Endothelial cell of umbilical vein (primary cell): ENCODE results near the gene PAAF1. TPM values are rescaled to one million over a fixed set of nuclear protein-coding genes. Genes with fewer than 3 reads are reported as not detected.

Experiments used
- BruUV-seq: library from RNA; stranded (reverse); fragments of 400-500 nt; replicated peaks from 2 replicates; lab custom pipeline; 2021; lab: Mats Ljungman, UMichigan
- CTCF ChIA-PET: fragments of 300-600, 350-600 bp; sonication (Branson Sonifier 250); formaldehyde crosslinking; loops from one replicate; lab custom pipeline; 2021; ENCODE audit warnings: antibody characterized with exemption, inconsistent platforms; lab: Charles Lee
- POLR2A ChIA-PET: fragments of 300-600, 350-600 bp; sonication (Branson Sonifier 250); formaldehyde crosslinking; loops from one replicate; lab custom pipeline; 2021; ENCODE audit warnings: antibody characterized with exemption, inconsistent platforms; lab: Charles Lee
- DNase-seq: peaks from one replicate; pipeline ENCODE4 v3.0.0-alpha.2; 2011; ENCODE audit warnings: low read depth, low spot score
- FAIRE-seq: peaks from 2 replicates; lab custom pipeline; 2011; peaks lifted over from hg19 to GRCh38; lab: Jason Lieb, UNC
- H2AFZ ChIP-seq: 2 replicates; pipeline ENCODE4 v1.6.0; 2012; ENCODE audit warnings: low read depth, low read length, control low read depth, inconsistent platforms
- H3K27ac ChIP-seq: 2 replicates; pipeline ENCODE4 v1.5.1; 2011; ENCODE audit warnings: low read depth, mild to moderate bottlenecking, control low read depth, low read length, moderate library complexity; ENCODE audit not compliant: insufficient read depth
- H3K27me3 ChIP-seq, 2 experiments: 2 replicates each; pipeline versions ENCODE4 v1.6.0 to v1.6.1; 2011; ENCODE audit warnings: low read length in 2 of 2, mixed read lengths in 1 of 2; ENCODE audit not compliant: control insufficient read depth in 2 of 2, insufficient read depth in 2 of 2
- H3K36me3 ChIP-seq, 2 experiments: 2 replicates in 1 of 2; 3 replicates in 1 of 2; pipeline ENCODE4 v1.5.1; 2011; ENCODE audit warnings: low read length in 2 of 2, mild to moderate bottlenecking in 1 of 2, moderate library complexity in 1 of 2; ENCODE audit not compliant: control insufficient read depth in 2 of 2, insufficient read depth in 2 of 2; ENCODE audit errors: extremely low read depth in 1 of 2
- H3K4me1 ChIP-seq: 3 replicates; pipeline ENCODE4 v1.5.1; 2011; ENCODE audit warnings: mild to moderate bottlenecking, low read length; ENCODE audit not compliant: control insufficient read depth, insufficient read depth; ENCODE audit errors: extremely low read depth
- H3K4me2 ChIP-seq: 2 replicates; pipeline ENCODE4 v1.6.1; 2011; ENCODE audit warnings: low read length, control low read depth, mixed read lengths; ENCODE audit not compliant: insufficient read depth
- H3K4me3 ChIP-seq, 3 experiments: fragments of 200-600 bp in 1 of 3; sonication (generic), shearing (Covaris generic) in 1 of 3; replicated peaks in 1 of 3; 2 replicates each; pipeline ENCODE4 v1.5.1; 2011 to 2016; ENCODE audit warnings: control low read depth in 3 of 3, low read length in 3 of 3, mild to moderate bottlenecking in 2 of 3, inconsistent platforms in 1 of 3, low read depth in 1 of 3, moderate library complexity in 1 of 3; ENCODE audit not compliant: insufficient read depth in 1 of 3
- H3K79me2 ChIP-seq: 2 replicates; pipeline ENCODE4 v1.6.0; 2012; ENCODE audit warnings: low read length, inconsistent platforms; ENCODE audit not compliant: control insufficient read depth, insufficient read depth
- H3K9ac ChIP-seq: replicated peaks from 2 replicates; pipeline ENCODE3; 2011; ENCODE audit warnings: low read length, control low read depth; ENCODE audit not compliant: insufficient read depth; ENCODE audit errors: extremely low read depth
- H3K9me1 ChIP-seq: replicated peaks from 3 replicates; pipeline ENCODE4 v1.6.0; 2011; ENCODE audit warnings: mild to moderate bottlenecking, low read length; ENCODE audit not compliant: control insufficient read depth, insufficient read depth; ENCODE audit errors: extremely low read depth
- H3K9me3 ChIP-seq: replicated peaks from 2 replicates; pipeline ENCODE4 v1.5.1; 2012; ENCODE audit warnings: low read length, inconsistent platforms; ENCODE audit not compliant: control insufficient read depth, insufficient read depth
- H4K20me1 ChIP-seq: replicated peaks from 2 replicates; pipeline ENCODE3; 2011; ENCODE audit warnings: mild to moderate bottlenecking, low read length; ENCODE audit not compliant: control insufficient read depth, insufficient read depth; ENCODE audit errors: extremely low read depth
- CTCF ChIP-seq, 2 donors: IDR thresholded peaks; 1 replicate in 1 of 2; 2 replicates in 1 of 2; pipeline ENCODE4 v1.5.1; 2011; ENCODE audit warnings: low read length in 2 of 2, mild to moderate bottlenecking in 2 of 2, moderate library complexity in 2 of 2, control low read depth in 1 of 2, inconsistent platforms in 1 of 2, low read depth in 1 of 2; ENCODE audit not compliant: insufficient read depth in 1 of 2; ENCODE audit errors: extremely low read depth in 1 of 2
- EZH2 ChIP-seq: IDR thresholded peaks from 2 replicates; pipeline ENCODE4 v1.6.1; 2012; ENCODE audit warnings: borderline replicate concordance, low read depth, mild to moderate bottlenecking, moderate library complexity, low read length, inconsistent platforms; ENCODE audit not compliant: severe bottlenecking
- GATA2 ChIP-seq: IDR thresholded peaks from 2 replicates; pipeline ENCODE4 v1.7.0; 2011; ENCODE audit warnings: low read depth, mild to moderate bottlenecking, moderate library complexity, mixed read lengths, low read length; ENCODE audit not compliant: insufficient read length, insufficient read depth
- JUN ChIP-seq: IDR thresholded peaks from 2 replicates; pipeline ENCODE4 v1.6.1; 2011; ENCODE audit warnings: borderline replicate concordance, low read depth; ENCODE audit not compliant: insufficient read length, insufficient read depth
- MAX ChIP-seq: IDR thresholded peaks from 2 replicates; pipeline ENCODE4 v1.6.1; 2011; ENCODE audit not compliant: insufficient read depth, insufficient read length
- MYC ChIP-seq: IDR thresholded peaks from one replicate; pipeline ENCODE4 v1.6.1; 2011; ENCODE audit warnings: mild to moderate bottlenecking, low read depth, low read length
- POLR2A ChIP-seq: IDR thresholded peaks from 2 replicates; pipeline ENCODE4 v1.6.1; 2012; ENCODE audit warnings: low read depth, mild to moderate bottlenecking, control low read depth, low read length
- POLR2AphosphoS5 ChIP-seq: IDR thresholded peaks from 2 replicates; pipeline ENCODE4 v1.6.1; 2012; ENCODE audit warnings: low read depth, mild to moderate bottlenecking, control low read depth, low read length, moderate library complexity; ENCODE audit not compliant: insufficient read depth
- dilution Hi-C: fragments of 300-500 bp; cut with MboI; formaldehyde crosslinking; loops from one replicate; pipeline ENCODE4 v1.15.0; 2019; ENCODE audit warnings: low sequenced_read_pairs; ENCODE audit not compliant: extremely low pct_ligation_motif_present
- intact Hi-C: fragments of 100-400 bp; cut with micrococcal nuclease; formaldehyde crosslinking; loops from one replicate; pipeline ENCODE4 v1.10.0; 2022
- polyA plus RNA-seq, 4 experiments: library from polyadenylated mRNA; depleted of rRNA in 3 of 4; stranded (reverse) in 3 of 4; unstranded in 1 of 4; fragments of >200 nt; gene quantifications; 2 replicates each; pipeline versions ENCODE4 v1.2.1 to v1.2.3, GENCODE V29; 2011 to 2012; ENCODE audit warnings: missing spikeins in 1 of 4
- total RNA-seq: library from RNA; stranded (reverse); gene quantifications from 2 replicates; pipeline ENCODE4 v1.2.3, GENCODE V29; 2021

PAAF1 gene
- total and polyA plus RNA-seq, 2 donors (not counting 3 experiments of a cell fraction or from before 2014, with no cell fraction given), result 9.8 to 16.1 TPM

- BruUV-seq, result no TSS peak
- Histone ChIP-seq H3K9me3 (no peaks in the 10 kb centered on the region), H3K4me3 (no peak overlapping the region), H3K9me1 (no peaks in the 10 kb centered on the region), H4K20me1 (no peaks in the 10 kb centered on the region), H3K27ac (no peak overlapping the region), H3K4me2 (no peak overlapping the region), H3K27me3 (no peaks in the 10 kb centered on the region), H3K79me2 (no peaks in the 10 kb centered on the region), H3K36me3 (peaks cover 2% of the 10 kb centered on the region in 2 experiments), H2AFZ (no peak overlapping the region), H3K9ac (no peak overlapping the region), H3K4me1 (no peaks in the 10 kb centered on the region)
- DNase-seq (no peak), FAIRE-seq (no peak)
- intact Hi-C loops, result no loop called here
- CTCF ChIA-PET, result interaction anchor here (1.2 kb wide), 1 partner anchor 71 kb away, joined by 3 read pairs; no protein-coding TSS in a partner anchor
- dilution Hi-C loops, result no loop called here
- POLR2A ChIA-PET, result no interaction called here
- TF ChIP-seq POLR2A (no peak), EZH2 (no peak), MYC (no peak), MAX (no peak), CTCF (IDR thresholded peaks at IDR 0.05; ENCODE audit: extremely low read depth in 1 of 2, insufficient read depth in 1 of 2, low read depth in 1 of 2, low read length in 2 of 2) (no peak), POLR2AphosphoS5 (no peak), JUN (no peak), GATA2 (no peak)
These were observed 16.6 kb upstream of the PAAF1 start for GRCh38 chr11:73860202-73860601.
